HG03460 (cell line): ENCODE measurements around the gene SUMF1.
"Not testable (repeated sequence)": the region's sequence is repeated elsewhere in the genome, so short reads cannot be mapped to it uniquely, and the experiment has no call there.

Source experiments
- ATAC-seq: cut with Tn5 transposase; IDR thresholded peaks from one replicate; pipeline ENCODE4 v1.9.1; 2021; ENCODE audit not compliant: unreplicated experiment

The SUMF1 gene

GRCh38 chr3:4462369-4463040, 4.6 kb downstream of the SUMF1 start:
- ATAC-seq, result no peak

GRCh38 chr3:4461468-4462090, 5.5 kb downstream of the SUMF1 start:
- no peak for ATAC-seq

- ATAC-seq, result no peak
These were observed 6.7 kb downstream of the SUMF1 start for GRCh38 chr3:4460334-4460733.

- ATAC-seq, result no peak
These were observed 8.1 kb downstream of the SUMF1 start for GRCh38 chr3:4458961-4459360.

- not testable (repeated sequence) for ATAC-seq
These were observed 10.3 kb downstream of the SUMF1 start for GRCh38 chr3:4456780-4457179.

GRCh38 chr3:4454142-4454541, 12.9 kb downstream of the SUMF1 start:
- no peak for ATAC-seq

- no peak for ATAC-seq
These were observed 17.8 kb downstream of the SUMF1 start for GRCh38 chr3:4449043-4449805.

GRCh38 chr3:4448187-4448586, 18.9 kb downstream of the SUMF1 start:
- ATAC-seq, result no peak

- ATAC-seq, result no peak
These were observed 19.6 kb downstream of the SUMF1 start for GRCh38 chr3:4447295-4447999.

- ATAC-seq, result no peak
These were observed 26.1 kb downstream of the SUMF1 start for GRCh38 chr3:4440951-4441350.

GRCh38 chr3:4438296-4438695, 28.8 kb downstream of the SUMF1 start:
- ATAC-seq, result no peak

GRCh38 chr3:4432259-4432658, 34.8 kb downstream of the SUMF1 start:
- no peak for ATAC-seq

GRCh38 chr3:4429648-4430350, 37.3 kb downstream of the SUMF1 start:
- no peak for ATAC-seq

- ATAC-seq, result peak; percentile 89
These were observed 40.2 kb downstream of the SUMF1 start for GRCh38 chr3:4426782-4427344.

GRCh38 chr3:4426261-4426781, 40.7 kb downstream of the SUMF1 start:
- peak; percentile 11 for ATAC-seq

- ATAC-seq, result no peak
These were observed 41.4 kb downstream of the SUMF1 start for GRCh38 chr3:4425707-4426106.

- ATAC-seq, result no peak
These were observed 42.0 kb downstream of the SUMF1 start for GRCh38 chr3:4425055-4425454.

GRCh38 chr3:4421121-4421520, 45.9 kb downstream of the SUMF1 start:
- ATAC-seq, result peak; percentile 75

GRCh38 chr3:4419920-4420319, 47.1 kb downstream of the SUMF1 start:
- ATAC-seq, result no peak

- no peak for ATAC-seq
These were observed 47.7 kb downstream of the SUMF1 start for GRCh38 chr3:4419386-4419785.
